Measurements from ENCODE around the gene ZNF286A. TPM values are rescaled to one million over a fixed set of nuclear protein-coding genes. Genes with fewer than 3 reads are reported as not detected.
"Not testable (repeated sequence)": the region's sequence is repeated elsewhere in the genome, so short reads cannot be mapped to it uniquely, and the experiment has no call there.

Gene ZNF286A
- total and polyA plus RNA-seq, 8 donors = 3.0 to 11.1 (median 5.1) TPM

DNA sequence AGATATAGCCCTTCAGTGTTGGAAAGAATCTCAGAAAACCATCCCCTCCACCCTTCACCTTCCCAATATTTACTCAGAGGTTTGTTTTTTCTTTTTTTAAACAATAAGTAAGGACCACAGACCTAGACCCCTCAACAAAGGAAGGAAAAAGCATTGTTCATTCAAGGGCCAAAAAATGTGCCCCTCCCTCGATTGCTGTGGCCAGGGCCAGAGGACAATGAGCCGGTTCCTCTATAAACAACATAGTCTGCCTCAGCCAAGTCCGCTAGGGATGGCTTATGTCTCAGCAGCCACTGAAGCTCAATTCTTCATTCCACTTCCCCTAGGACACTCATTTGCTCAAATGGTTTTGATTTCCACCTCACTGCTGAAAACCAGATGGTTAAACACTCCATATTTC, 39.5 kb upstream of the ZNF286A start:
- intact Hi-C loops (cut with DNase I) = no loop called here
- 66 to 68% methylated on average over 3 of the region's 3 CpGs for WGBS, 2 donors
- DNase-seq (no peak), ATAC-seq (peak in 1 of 4 donors; percentile 15), FAIRE-seq (no peak)
- Histone ChIP-seq H3K4me1 (peaks cover 7 to 12% (median 7%) of the 10 kb centered on the region in 3 donors), H3K9me3 (no peaks in the 10 kb centered on the region), H3K36me3 (no peaks in the 10 kb centered on the region), H3K4me3 (no peak overlapping the region), H3K27ac (peak overlapping the region in 3 of 4 donors; percentile 43 to 56 (median 51)), H3K27me3 (no peaks in the 10 kb centered on the region)
- TF ChIP-seq, protein P1, sequence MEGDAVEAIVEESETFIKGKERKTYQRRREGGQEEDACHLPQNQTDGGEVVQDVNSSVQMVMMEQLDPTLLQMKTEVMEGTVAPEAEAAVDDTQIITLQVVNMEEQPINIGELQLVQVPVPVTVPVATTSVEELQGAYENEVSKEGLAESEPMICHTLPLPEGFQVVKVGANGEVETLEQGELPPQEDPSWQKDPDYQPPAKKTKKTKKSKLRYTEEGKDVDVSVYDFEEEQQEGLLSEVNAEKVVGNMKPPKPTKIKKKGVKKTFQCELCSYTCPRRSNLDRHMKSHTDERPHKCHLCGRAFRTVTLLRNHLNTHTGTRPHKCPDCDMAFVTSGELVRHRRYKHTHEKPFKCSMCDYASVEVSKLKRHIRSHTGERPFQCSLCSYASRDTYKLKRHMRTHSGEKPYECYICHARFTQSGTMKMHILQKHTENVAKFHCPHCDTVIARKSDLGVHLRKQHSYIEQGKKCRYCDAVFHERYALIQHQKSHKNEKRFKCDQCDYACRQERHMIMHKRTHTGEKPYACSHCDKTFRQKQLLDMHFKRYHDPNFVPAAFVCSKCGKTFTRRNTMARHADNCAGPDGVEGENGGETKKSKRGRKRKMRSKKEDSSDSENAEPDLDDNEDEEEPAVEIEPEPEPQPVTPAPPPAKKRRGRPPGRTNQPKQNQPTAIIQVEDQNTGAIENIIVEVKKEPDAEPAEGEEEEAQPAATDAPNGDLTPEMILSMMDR (IDR thresholded peaks at IDR 0.05) = no peak

DNA sequence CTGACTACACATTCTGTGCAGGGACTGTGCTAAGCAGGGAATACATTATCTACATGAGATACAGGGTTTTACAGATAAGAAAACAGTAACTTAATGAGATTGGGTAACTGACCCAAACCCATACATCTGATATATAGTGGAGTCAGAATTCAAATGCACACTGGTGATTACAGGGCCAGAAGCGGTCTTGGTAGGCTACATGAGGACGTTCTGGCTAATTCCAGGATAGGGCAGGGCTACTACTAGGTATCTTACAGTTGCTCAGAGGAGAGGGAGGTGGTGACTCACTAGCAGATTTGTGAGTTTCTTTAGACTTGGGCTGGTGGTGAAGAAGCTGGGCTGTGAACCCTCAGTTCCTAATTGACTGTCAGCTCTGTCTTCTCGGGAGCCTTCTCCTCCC, 36.9 kb upstream of the ZNF286A start:
- H3K9me3 ChIP-seq = no peaks in the 10 kb centered on the region
- H3K4me3 ChIP-seq = no peak overlapping the region
- no peak for DNase-seq
- no peak overlapping the region for H3K27ac ChIP-seq
- peaks cover 7 to 12% (median 7%) of the 10 kb centered on the region in 3 donors for H3K4me1 ChIP-seq
- no peaks in the 10 kb centered on the region for H3K27me3 ChIP-seq
- ATAC-seq = no peak
- FAIRE-seq = no peak
- TF ChIP-seq, protein P1 (IDR thresholded peaks at IDR 0.05) = no peak
- H3K36me3 ChIP-seq = no peaks in the 10 kb centered on the region
- WGBS, 2 donors = 88 to 95% methylated on average over 3 of the region's 3 CpGs
- intact Hi-C loops (cut with DNase I) = no loop called here

- no peaks in the 10 kb centered on the region for H3K27me3 ChIP-seq
- FAIRE-seq (no peak), DNase-seq (no peak), ATAC-seq (no peak)
- intact Hi-C loops (cut with DNase I) = no loop called here
- WGBS, 2 donors = 93% methylated on average over 6 of the region's 6 CpGs
- H3K36me3 ChIP-seq = no peaks in the 10 kb centered on the region
- no peak overlapping the region for H3K4me3 ChIP-seq
- peaks cover 7 to 12% (median 7%) of the 10 kb centered on the region in 3 donors for H3K4me1 ChIP-seq
- H3K9me3 ChIP-seq = no peaks in the 10 kb centered on the region
- TF ChIP-seq, protein P1 (IDR thresholded peaks at IDR 0.05) = no peak
- H3K27ac ChIP-seq = no peak overlapping the region
Measured at GRCh38 chr17:15663176-15663575, 36.4 kb upstream of the ZNF286A start.

DNA sequence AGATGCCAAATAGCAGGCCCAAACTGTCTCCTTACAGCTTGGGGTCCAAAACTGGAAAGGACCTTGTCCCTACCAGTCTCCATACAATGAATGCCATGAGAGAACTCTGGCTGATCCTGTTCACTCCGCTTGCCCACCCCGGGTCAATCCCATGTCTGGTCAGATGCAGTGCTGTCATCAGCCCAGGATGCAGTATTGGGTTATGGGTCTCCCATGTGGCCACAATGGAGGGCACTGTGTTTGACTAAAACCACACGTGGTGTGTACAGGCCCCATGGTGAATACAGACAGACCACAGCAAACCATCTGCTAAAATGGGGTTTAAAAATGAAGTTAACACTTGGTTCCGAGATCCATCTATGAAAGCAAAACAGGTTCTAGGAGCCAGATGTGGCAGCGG, 35.9 kb upstream of the ZNF286A start:
- no peaks in the 10 kb centered on the region for H3K27me3 ChIP-seq
- WGBS, 2 donors = 96 to 98% methylated on average over 5 of the region's 5 CpGs
- TF ChIP-seq, protein P1 (IDR thresholded peaks at IDR 0.05) = no peak
- no peaks in the 10 kb centered on the region for H3K36me3 ChIP-seq
- H3K9me3 ChIP-seq = no peaks in the 10 kb centered on the region
- no peak overlapping the region for H3K27ac ChIP-seq
- ATAC-seq = no peak
- no peak for DNase-seq
- H3K4me3 ChIP-seq = no peak overlapping the region
- H3K4me1 ChIP-seq = peaks cover 7 to 12% (median 7%) of the 10 kb centered on the region in 3 donors
- no peak for FAIRE-seq
- intact Hi-C loops (cut with DNase I) = no loop called here

DNA sequence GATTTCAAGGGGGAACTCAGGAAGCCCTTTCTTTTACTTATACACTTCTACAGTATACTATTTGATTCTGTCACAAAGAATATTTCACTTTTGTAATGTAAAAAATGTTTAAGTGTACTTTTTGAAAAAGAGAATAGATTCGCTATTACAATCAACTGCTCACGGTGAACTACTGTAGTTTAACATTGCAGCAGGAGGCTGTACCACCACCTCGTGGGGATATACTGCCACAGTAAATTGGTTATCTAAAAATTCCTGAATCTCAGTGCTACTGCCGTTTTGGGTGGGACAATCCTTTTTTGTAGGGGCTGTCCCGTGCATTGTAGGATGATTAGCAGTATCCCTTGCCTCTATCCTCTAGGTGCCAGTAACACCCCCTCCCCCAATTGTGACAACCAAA, 30.0 kb upstream of the ZNF286A start:
- H3K9me3 ChIP-seq; DNase-seq; H3K27me3 ChIP-seq; intact Hi-C loops (cut with DNase I); H3K36me3 ChIP-seq; FAIRE-seq; H3K27ac ChIP-seq; H3K4me3 ChIP-seq; H3K4me1 ChIP-seq: not testable (repeated sequence)
- 69 to 71% methylated on average over 5 of the region's 5 CpGs for WGBS, 2 donors
- peak in 2 of 4 donors; percentile 30 to 40 for ATAC-seq

GRCh38 chr17:15674640-15675039, 24.9 kb upstream of the ZNF286A start:
- H3K36me3 ChIP-seq; ATAC-seq; H3K27me3 ChIP-seq; H3K9me3 ChIP-seq; FAIRE-seq; H3K27ac ChIP-seq; intact Hi-C loops (cut with DNase I); H3K4me1 ChIP-seq; DNase-seq; H3K4me3 ChIP-seq: not testable (repeated sequence)
- 69 to 88% methylated on average over 1 of the region's 1 CpG for WGBS, 2 donors

DNA sequence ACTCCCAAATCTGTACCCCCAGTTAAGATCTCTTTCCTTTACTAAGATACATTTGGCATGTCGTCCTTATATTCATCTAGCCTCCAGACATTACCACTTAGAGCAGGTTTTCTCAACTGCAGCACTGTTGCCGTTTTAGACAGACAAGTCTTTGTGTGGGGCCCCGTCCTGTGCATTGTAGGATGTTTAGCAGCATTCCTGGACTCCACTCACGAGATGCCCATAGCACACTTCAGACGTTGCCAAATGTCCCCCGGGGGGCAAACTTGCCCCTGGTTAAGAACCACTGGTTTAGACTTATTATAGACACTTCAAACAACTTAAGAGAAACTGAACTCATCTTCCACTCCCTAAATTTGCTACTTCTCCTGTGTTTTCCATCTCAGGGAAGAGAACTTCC, 23.6 kb upstream of the ZNF286A start:
- H3K27me3 ChIP-seq; FAIRE-seq; H3K4me1 ChIP-seq; DNase-seq; ATAC-seq; H3K36me3 ChIP-seq; H3K4me3 ChIP-seq; H3K9me3 ChIP-seq; H3K27ac ChIP-seq; intact Hi-C loops (cut with DNase I): not testable (repeated sequence)
- 84 to 88% methylated on average over 6 of the region's 6 CpGs for WGBS, 2 donors

DNA sequence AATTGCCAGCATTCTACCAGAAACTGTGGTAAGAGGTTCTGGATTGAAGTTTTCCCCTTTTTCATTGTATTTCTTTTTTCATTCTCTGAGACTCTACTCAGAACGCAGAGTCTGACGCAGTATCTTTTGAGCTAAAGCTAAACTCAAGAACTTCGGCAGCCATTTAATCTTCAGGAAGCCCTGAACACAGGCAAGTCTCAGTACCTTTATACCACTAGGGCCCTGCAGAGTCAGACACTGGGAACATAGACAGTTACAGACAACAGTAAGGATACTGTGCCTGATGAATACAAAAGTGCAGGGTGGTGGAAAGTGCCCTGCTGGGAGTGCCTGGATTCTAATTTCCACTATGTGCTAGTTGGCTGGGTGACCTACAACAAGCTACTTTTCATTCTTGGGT, 16.4 kb upstream of the ZNF286A start:
- WGBS, 2 donors = 93 to 94% methylated on average over 3 of the region's 3 CpGs
- ATAC-seq; DNase-seq; H3K4me1 ChIP-seq; H3K36me3 ChIP-seq; intact Hi-C loops (cut with DNase I); FAIRE-seq; H3K27ac ChIP-seq; H3K9me3 ChIP-seq; H3K27me3 ChIP-seq; H3K4me3 ChIP-seq: not testable (repeated sequence)

DNA sequence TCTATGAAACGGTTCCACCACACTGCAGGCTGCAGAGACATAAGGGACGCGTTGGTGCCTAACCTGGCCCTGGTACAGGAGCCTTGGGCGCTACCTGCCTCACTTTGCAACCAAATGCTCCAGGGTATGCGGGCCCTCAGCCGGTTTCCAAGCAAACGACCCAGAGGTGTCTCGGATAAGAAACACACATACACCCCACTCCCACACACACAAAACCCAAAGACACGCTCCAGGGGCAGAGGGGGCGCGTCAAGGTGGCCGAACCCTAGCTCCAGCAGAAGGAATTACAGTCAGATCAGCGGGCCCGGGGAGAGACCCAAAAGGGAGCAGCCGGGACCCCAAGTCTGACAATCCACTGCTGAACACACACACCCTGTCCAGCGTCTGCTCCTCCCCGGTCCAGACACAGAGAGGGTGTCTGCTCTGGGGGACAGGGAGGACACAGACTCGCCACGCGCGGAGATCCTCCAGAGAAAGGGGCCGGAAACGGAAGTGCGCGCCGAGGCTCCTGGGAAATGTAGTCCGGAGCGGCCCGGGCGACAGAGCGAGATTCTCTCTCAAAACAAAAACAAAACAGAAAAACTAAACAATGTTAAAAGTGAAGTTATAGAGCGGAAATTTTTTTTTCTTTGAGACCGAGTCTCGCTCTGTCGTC, 15.6 kb upstream of the ZNF286A start, which contains the start of gene TRIM16:
TRIM16 (minus strand) TSS at position 488 of the 655 bp plus-strand sequence. CDS start 32,702 bp downstream, outside the sequence.
- FAIRE-seq; H3K27me3 ChIP-seq; intact Hi-C loops (cut with DNase I); H3K9me3 ChIP-seq; H3K4me1 ChIP-seq; H3K36me3 ChIP-seq: not testable (repeated sequence)
- H3K4me3 ChIP-seq = peak within 1 kb of the TSS; percentile 7 to 46 (median 36)
- ATAC-seq (peak; percentile 96 to 99 (median 98)), DNase-seq (peak; percentile 58 to 86 (median 72))
- 0 to 1% methylated on average over 31 to 33 of the region's 35 CpGs for WGBS, 2 donors
- peak within 1 kb of the TSS in 1 of 4 donors; percentile 15 for H3K27ac ChIP-seq
